Measurements from ENCODE around the gene GRIK3. TPM values are rescaled to one million over a fixed set of nuclear protein-coding genes. Genes with fewer than 3 reads are reported as not detected.

Gene GRIK3
- polyA plus RNA-seq, 1 donor (not counting 4 experiments of a cell fraction or from before 2014, with no cell fraction given), result not detected

DNA sequence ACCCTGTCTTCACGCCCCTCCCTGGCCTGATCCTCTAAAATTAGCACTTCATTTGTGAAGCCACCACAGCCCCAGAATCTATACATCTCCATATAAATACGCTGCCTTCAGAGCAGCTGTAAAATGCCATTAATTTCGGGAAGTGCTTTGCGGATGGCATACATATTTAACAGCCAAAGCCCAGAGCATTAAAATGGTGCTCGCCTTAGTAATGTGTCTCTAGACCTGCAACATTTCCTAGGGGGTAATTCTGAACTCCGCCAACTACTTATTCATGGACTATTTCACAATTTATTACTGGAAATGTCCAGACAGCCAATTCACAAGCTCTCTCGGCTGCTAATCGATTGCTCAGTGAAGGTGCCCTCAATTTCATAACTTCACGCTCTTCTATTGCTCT, 189.4 kb downstream of the GRIK3 start:
- TF ChIP-seq, protein P1, sequence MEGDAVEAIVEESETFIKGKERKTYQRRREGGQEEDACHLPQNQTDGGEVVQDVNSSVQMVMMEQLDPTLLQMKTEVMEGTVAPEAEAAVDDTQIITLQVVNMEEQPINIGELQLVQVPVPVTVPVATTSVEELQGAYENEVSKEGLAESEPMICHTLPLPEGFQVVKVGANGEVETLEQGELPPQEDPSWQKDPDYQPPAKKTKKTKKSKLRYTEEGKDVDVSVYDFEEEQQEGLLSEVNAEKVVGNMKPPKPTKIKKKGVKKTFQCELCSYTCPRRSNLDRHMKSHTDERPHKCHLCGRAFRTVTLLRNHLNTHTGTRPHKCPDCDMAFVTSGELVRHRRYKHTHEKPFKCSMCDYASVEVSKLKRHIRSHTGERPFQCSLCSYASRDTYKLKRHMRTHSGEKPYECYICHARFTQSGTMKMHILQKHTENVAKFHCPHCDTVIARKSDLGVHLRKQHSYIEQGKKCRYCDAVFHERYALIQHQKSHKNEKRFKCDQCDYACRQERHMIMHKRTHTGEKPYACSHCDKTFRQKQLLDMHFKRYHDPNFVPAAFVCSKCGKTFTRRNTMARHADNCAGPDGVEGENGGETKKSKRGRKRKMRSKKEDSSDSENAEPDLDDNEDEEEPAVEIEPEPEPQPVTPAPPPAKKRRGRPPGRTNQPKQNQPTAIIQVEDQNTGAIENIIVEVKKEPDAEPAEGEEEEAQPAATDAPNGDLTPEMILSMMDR (optimal IDR thresholded peaks at IDR 0.05 in 1 of 3, IDR thresholded peaks at IDR 0.05 in 1 of 3, conservative IDR thresholded peaks at IDR 0.05 in 1 of 3; ENCODE audit: extremely low read depth in 1 of 3, insufficient read depth in 2 of 3, low read length in 3 of 3), result no peak
- TF ChIP-seq EZH2 (IDR thresholded peaks at IDR 0.05; ENCODE audit: low read length), result no peak
- H3K79me2 ChIP-seq (ENCODE audit: control insufficient read depth, insufficient read depth, low read length), result no peaks in the 10 kb centered on the region
- H3K36me3 ChIP-seq (ENCODE audit: control insufficient read depth in 2 of 2, extremely low read depth in 1 of 2, insufficient read depth in 2 of 2, low read length in 2 of 2), result no peaks in the 10 kb centered on the region
- no peak overlapping the region for H3K27ac ChIP-seq (ENCODE audit: control insufficient read depth, insufficient read depth, low read length)
- no peaks in the 10 kb centered on the region for H3K27me3 ChIP-seq (ENCODE audit: control insufficient read depth, extremely low read depth, insufficient read depth, low read length)
- no peaks in the 10 kb centered on the region for H3K9me1 ChIP-seq (ENCODE audit: control insufficient read depth, extremely low read depth, insufficient read depth, low read length)
- FAIRE-seq, result no peak
- no peak overlapping the region for H3K4me3 ChIP-seq (ENCODE audit: control insufficient read depth in 2 of 3, extremely low read depth in 1 of 3, insufficient read depth in 2 of 3, low read depth in 1 of 3, low read length in 3 of 3)
- no peaks in the 10 kb centered on the region for H3K9me3 ChIP-seq (ENCODE audit: control insufficient read depth, low read depth, low read length)
- dilution Hi-C loops (cut with MboI; ENCODE audit: extremely low pct_ligation_motif_present, low sequenced_read_pairs), result no loop called here
- H3K9ac ChIP-seq (ENCODE audit: control insufficient read depth, extremely low read depth, insufficient read depth, low read length), result no peak overlapping the region
- H3K4me1 ChIP-seq (ENCODE audit: control insufficient read depth, extremely low read depth, insufficient read depth, low read length), result no peaks in the 10 kb centered on the region
- no peak overlapping the region for H3K4me2 ChIP-seq (ENCODE audit: control insufficient read depth, extremely low read depth, insufficient read depth, low read depth, low read length)
- H2AFZ ChIP-seq (ENCODE audit: control insufficient read depth, low read length), result no peak overlapping the region
- H4K20me1 ChIP-seq (ENCODE audit: control insufficient read depth, extremely low read depth, insufficient read depth, low read length), result no peaks in the 10 kb centered on the region
- DNase-seq (ENCODE audit: low read depth, low spot score), result no peak

DNA sequence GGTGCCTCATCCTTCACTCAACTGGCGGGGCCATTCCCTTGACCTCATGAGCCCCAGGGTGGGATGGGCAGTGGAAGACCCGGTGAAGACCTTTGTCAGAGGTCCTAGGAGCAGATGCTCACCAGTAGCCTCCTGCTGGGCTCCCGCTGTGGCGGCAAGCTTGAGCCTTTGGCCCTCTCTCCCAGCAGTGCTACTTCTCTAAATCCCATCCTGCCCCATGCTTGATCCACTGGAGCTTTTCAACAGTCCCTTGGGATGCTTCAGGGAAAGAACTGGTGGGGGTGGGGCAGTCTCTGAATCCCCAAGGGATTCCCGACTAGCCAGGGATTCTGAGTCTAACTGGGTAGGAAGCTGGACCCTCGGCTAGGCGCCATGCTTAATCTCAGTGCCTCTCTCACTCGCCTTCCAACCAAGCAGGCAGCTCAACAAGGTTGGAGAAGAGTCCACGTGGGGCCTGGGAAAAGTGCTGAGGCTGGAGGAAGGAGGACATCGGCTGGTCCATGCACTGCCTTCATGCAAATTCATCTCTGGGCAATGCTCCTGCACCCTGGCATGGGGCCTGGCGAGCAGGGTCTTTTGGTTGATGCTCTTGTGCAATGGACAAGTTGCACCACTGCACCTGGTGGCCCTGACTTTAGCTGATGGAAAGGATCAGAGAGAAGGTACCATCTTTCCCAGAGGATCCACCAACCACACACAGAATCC, 190.3 kb downstream of the GRIK3 start:
- TF ChIP-seq EZH2 (IDR thresholded peaks at IDR 0.05; ENCODE audit: low read length), result no peak
- TF ChIP-seq, protein P1 (optimal IDR thresholded peaks at IDR 0.05 in 1 of 3, IDR thresholded peaks at IDR 0.05 in 1 of 3, conservative IDR thresholded peaks at IDR 0.05 in 1 of 3; ENCODE audit: extremely low read depth in 1 of 3, insufficient read depth in 2 of 3, low read length in 3 of 3), result no peak
- DNase-seq (ENCODE audit: low read depth, low spot score), result no peak
- H3K9me3 ChIP-seq (ENCODE audit: control insufficient read depth, low read depth, low read length), result no peaks in the 10 kb centered on the region
- H2AFZ ChIP-seq (ENCODE audit: control insufficient read depth, low read length), result no peak overlapping the region
- H3K36me3 ChIP-seq (ENCODE audit: control insufficient read depth in 2 of 2, extremely low read depth in 1 of 2, insufficient read depth in 2 of 2, low read length in 2 of 2), result no peaks in the 10 kb centered on the region
- H3K27ac ChIP-seq (ENCODE audit: control insufficient read depth, insufficient read depth, low read length), result no peak overlapping the region
- no peak overlapping the region for H3K9ac ChIP-seq (ENCODE audit: control insufficient read depth, extremely low read depth, insufficient read depth, low read length)
- no peak overlapping the region for H3K4me2 ChIP-seq (ENCODE audit: control insufficient read depth, extremely low read depth, insufficient read depth, low read depth, low read length)
- dilution Hi-C loops (cut with MboI; ENCODE audit: extremely low pct_ligation_motif_present, low sequenced_read_pairs), result no loop called here
- no peak overlapping the region for H3K4me3 ChIP-seq (ENCODE audit: control insufficient read depth in 2 of 3, extremely low read depth in 1 of 3, insufficient read depth in 2 of 3, low read depth in 1 of 3, low read length in 3 of 3)
- no peaks in the 10 kb centered on the region for H4K20me1 ChIP-seq (ENCODE audit: control insufficient read depth, extremely low read depth, insufficient read depth, low read length)
- no peaks in the 10 kb centered on the region for H3K4me1 ChIP-seq (ENCODE audit: control insufficient read depth, extremely low read depth, insufficient read depth, low read length)
- no peaks in the 10 kb centered on the region for H3K9me1 ChIP-seq (ENCODE audit: control insufficient read depth, extremely low read depth, insufficient read depth, low read length)
- no peaks in the 10 kb centered on the region for H3K27me3 ChIP-seq (ENCODE audit: control insufficient read depth, extremely low read depth, insufficient read depth, low read length)
- FAIRE-seq, result no peak
- H3K79me2 ChIP-seq (ENCODE audit: control insufficient read depth, insufficient read depth, low read length), result no peaks in the 10 kb centered on the region
